GM10266 (cell line): ENCODE results near the gene C14orf93.
"Not testable (repeated sequence)": the region's sequence is repeated elsewhere in the genome, so short reads cannot be mapped to it uniquely, and the experiment has no call there.

Experiments used
- DNase-seq: peaks from one replicate; pipeline ENCODE4 v3.0.0; 2012; ENCODE audit errors: extremely low spot score
- TF ChIP-seq, protein P1 (sequence below): IDR thresholded peaks from 2 replicates; pipeline ENCODE4 v1.5.1; 2012; ENCODE audit warnings: mild to moderate bottlenecking, low read depth; ENCODE audit not compliant: control insufficient read depth, insufficient read depth; ENCODE audit errors: missing control alignments

Gene C14orf93

GRCh38 chr14:23006544-23007419 lies 3.2 kb downstream of the C14orf93 start:
- TF ChIP-seq, protein P1, sequence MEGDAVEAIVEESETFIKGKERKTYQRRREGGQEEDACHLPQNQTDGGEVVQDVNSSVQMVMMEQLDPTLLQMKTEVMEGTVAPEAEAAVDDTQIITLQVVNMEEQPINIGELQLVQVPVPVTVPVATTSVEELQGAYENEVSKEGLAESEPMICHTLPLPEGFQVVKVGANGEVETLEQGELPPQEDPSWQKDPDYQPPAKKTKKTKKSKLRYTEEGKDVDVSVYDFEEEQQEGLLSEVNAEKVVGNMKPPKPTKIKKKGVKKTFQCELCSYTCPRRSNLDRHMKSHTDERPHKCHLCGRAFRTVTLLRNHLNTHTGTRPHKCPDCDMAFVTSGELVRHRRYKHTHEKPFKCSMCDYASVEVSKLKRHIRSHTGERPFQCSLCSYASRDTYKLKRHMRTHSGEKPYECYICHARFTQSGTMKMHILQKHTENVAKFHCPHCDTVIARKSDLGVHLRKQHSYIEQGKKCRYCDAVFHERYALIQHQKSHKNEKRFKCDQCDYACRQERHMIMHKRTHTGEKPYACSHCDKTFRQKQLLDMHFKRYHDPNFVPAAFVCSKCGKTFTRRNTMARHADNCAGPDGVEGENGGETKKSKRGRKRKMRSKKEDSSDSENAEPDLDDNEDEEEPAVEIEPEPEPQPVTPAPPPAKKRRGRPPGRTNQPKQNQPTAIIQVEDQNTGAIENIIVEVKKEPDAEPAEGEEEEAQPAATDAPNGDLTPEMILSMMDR = peak; percentile 33
- DNase-seq = peak; percentile 98

- TF ChIP-seq, protein P1 = no peak
- no peak for DNase-seq
Measured at GRCh38 chr14:23006188-23006534, 3.8 kb downstream of the C14orf93 start.

DNA sequence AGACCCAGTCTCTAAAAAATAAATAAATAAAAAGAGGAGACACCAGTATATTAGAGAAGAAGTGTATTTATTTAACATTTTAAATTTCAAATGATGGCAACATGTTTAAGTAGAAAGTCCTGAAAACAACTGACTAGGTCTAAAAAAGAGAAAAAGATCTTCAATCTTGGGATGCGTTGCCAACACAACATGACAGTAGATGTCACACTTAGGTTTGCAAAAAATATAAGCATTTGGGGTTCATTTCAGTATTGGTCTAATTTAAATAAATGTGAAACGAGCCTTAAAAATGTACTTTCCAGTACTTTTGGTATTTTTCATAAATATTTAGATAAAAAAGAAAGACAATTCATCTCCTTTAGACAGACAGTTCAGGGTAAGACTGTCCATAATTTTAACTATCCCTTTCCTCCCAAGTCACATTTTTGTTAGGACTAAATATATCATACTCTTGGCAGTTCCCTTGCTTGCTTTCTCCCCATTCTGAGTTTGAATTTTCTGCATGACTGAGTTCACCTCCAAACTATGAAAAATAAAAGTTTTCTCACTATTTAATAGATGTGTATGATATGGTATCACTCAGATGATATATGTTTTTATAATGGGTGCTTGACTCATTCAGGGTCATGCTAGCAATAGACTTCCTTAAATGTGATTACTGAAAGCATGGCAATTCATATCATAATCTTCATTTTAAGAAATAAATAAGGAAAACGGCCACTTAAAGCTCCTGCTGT lies 4.3 kb downstream of the C14orf93 start:
- TF ChIP-seq, protein P1 = no peak
- no peak for DNase-seq

DNA sequence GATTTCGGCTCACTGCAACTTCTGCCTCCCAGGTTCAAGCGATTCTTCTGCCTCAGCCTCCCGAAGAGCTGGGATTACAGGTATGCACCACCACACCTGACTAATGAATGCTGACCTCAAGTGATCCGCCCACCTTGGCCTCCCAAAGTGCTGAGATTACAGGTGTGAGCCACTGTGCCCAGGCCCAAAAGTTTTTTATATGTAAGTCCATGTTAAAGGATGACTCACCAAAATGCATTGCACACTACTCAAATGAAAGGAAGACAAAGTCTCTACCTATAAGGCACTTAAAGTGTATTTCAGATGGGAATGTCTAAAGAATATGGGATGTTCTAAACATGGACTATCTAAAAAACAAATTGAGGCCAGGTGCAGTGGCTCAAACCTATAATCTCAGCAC lies 5.7 kb downstream of the C14orf93 start:
- not testable (repeated sequence) for DNase-seq

DNA sequence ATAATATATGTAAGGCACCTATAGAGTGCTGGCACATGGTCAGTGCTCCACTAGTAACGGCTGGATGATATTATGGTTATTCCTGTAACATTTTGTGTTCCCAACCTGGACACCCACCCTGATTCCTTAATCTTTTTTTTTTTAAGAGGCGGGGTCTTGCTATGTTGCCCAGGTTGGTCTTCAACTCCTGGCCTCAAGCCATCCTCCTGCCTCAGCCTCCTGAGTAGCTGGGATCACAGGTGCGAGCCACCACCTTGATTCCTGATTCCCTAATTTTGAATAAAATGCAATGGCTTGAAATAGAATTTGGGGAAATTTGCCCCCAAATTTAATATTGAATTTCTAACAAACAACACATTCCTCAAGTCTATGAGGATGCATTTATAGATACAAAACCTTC lies 7.4 kb downstream of the C14orf93 start:
- no peak for DNase-seq
- TF ChIP-seq, protein P1 = no peak

DNA sequence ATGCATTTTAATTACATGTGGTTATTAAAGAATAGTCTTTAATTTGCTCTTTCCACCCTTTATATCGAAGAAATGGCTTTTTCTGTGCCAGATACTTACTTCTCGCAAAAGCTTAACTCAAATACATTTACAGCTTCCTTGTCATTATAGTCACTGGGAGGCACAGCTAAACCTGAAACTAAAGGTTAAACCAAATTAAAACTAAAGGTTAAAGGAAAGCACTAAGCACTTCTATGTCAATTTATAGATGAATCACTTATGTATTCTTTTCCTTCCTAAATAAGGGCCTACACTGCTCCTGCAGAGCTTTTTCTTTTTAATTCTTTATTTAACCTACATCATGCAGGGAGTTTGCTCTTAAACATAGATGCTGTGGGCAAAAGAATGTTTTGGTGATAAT lies 9.1 kb downstream of the C14orf93 start:
- DNase-seq = no peak
- TF ChIP-seq, protein P1 = no peak

DNA sequence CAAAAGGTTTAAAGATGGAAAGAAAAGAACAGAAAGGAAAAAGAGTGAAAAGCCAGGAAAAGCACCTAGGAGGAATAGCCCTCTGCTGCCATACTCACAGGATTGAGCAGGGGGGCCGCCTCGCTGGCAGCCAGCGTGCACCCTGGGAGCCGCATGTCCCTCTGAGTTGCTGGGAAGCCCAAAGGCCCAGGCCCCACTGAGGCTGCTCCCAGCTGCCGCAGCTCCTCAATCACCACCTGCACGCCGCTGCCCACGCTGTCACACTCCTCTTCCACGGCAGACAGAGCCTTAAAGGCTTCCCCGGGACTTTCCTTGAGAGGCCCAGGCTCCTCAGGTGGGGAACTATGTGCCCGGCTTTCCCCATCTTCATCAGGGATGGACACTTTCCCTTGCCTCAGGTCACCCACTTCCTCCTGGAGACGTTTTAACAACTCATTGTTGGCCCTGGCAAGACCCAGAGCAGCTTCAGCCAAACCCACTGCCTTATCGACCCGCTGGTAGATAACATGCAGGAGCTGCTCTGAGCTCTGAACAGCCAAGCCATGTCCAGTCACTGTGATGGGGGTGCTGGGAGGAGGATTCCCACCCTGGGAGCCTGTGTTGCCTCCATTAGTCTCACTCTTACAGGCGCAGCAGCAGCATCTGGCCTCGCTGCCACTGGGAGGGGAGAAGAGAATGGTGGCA lies 11.5 kb downstream of the C14orf93 start:
- TF ChIP-seq, protein P1 = no peak
- no peak for DNase-seq
